K562 (cell line): ENCODE measurements around the gene CCK. TPM values are rescaled to one million over a fixed set of nuclear protein-coding genes. Genes with fewer than 3 reads are reported as not detected.

ENCODE experiments used
- ATAC-seq: fragments of 200-7000 bp; cut with Tn5 transposase; 3 replicates; pipeline ENCODE4 v1.9.1; 2020; ENCODE audit warnings: moderate library complexity
- BruUV-seq: library from RNA; stranded (reverse); fragments of 400-500 nt; replicated peaks from 2 replicates; lab custom pipeline; 2021; lab: Mats Ljungman, UMichigan
- CTCF ChIA-PET: fragments of 300-600 bp; formaldehyde crosslinking; extraction: SDS; loops from one replicate; lab custom pipeline; 2021; ENCODE audit warnings: low intra/inter-chr PET ratio; lab: Yijun Ruan, JAX
- POLR2A ChIA-PET: fragments of 300-600, 350-650 bp; sonication (Branson Sonifier 250); formaldehyde crosslinking; extraction: SDS; loops from one replicate; lab custom pipeline; 2021; ENCODE audit warnings: antibody characterized with exemption, inconsistent platforms; lab: Yijun Ruan, JAX
- DNase-seq, 4 experiments: peaks; one replicate each; pipeline versions ENCODE4 v3.0.0 to v3.0.0-alpha.2; 2011 to 2018; ENCODE audit warnings: low spot score in 3 of 4, mixed read lengths in 3 of 4; ENCODE audit errors: extremely low read depth in 1 of 4
- FAIRE-seq: peaks from 2 replicates; lab custom pipeline; 2011; peaks lifted over from hg19 to GRCh38; lab: Jason Lieb, UNC
- H2AFZ ChIP-seq: 2 replicates; pipeline ENCODE4 v1.6.0; 2011; ENCODE audit warnings: low read depth, low read length, control low read depth, inconsistent platforms
- H3K27ac ChIP-seq: fragments of 200-600 bp; 3 replicates; pipeline ENCODE4 v1.8.0; 2011; ENCODE audit warnings: low read depth, mild to moderate bottlenecking, control low read depth, inconsistent platforms, low read length, moderate library complexity, mixed read lengths; ENCODE audit errors: extremely low read depth
- H3K27me3 ChIP-seq, 2 experiments: fragments of 300-600 bp in 1 of 2; 2 replicates in 1 of 2; 3 replicates in 1 of 2; pipeline versions ENCODE4 v1.6.0 to v1.8.0; 2011; ENCODE audit warnings: inconsistent platforms in 2 of 2, low read length in 2 of 2, mild to moderate bottlenecking in 1 of 2, mixed read lengths in 1 of 2, moderate library complexity in 1 of 2; ENCODE audit not compliant: control insufficient read depth in 2 of 2, insufficient read depth in 2 of 2
- H3K36me3 ChIP-seq: fragments of 300-600 bp; 3 replicates; pipeline ENCODE4 v1.8.0; 2011; ENCODE audit warnings: mild to moderate bottlenecking, low read length, inconsistent platforms; ENCODE audit not compliant: control insufficient read depth, insufficient read depth
- H3K4me1 ChIP-seq, 2 experiments: fragments of 200-600 bp in 1 of 2; replicated peaks in 1 of 2; 2 replicates in 1 of 2; 3 replicates in 1 of 2; pipeline versions ENCODE4 v1.5.1 to v1.8.0; 2011; ENCODE audit warnings: inconsistent platforms in 2 of 2, low read length in 2 of 2, mild to moderate bottlenecking in 1 of 2, mixed read lengths in 1 of 2, moderate library complexity in 1 of 2; ENCODE audit not compliant: control insufficient read depth in 2 of 2, insufficient read depth in 2 of 2
- H3K4me2 ChIP-seq: 2 replicates; pipeline ENCODE4 v1.6.1; 2011; ENCODE audit warnings: low read length, control low read depth, inconsistent platforms, mixed read lengths; ENCODE audit not compliant: insufficient read depth
- H3K4me3 ChIP-seq: fragments of 200-600 bp; sonication (generic), shearing (Covaris generic); 2 replicates; pipeline ENCODE4 v1.5.1; 2016; ENCODE audit warnings: control low read depth, inconsistent platforms
- H3K79me2 ChIP-seq: fragments of 200-600 bp; 3 replicates; pipeline ENCODE4 v1.8.0; 2011; ENCODE audit warnings: low read length, inconsistent platforms; ENCODE audit not compliant: control insufficient read depth, insufficient read depth
- H3K9ac ChIP-seq, 2 experiments: 2 replicates each; pipeline versions ENCODE4 v1.6.0 to v1.6.1; 2011; ENCODE audit warnings: low read depth in 2 of 2, low read length in 2 of 2, control low read depth in 1 of 2, inconsistent platforms in 1 of 2, mild to moderate bottlenecking in 1 of 2, mixed read lengths in 1 of 2; ENCODE audit not compliant: insufficient read depth in 1 of 2
- H3K9me1 ChIP-seq: one replicate; pipeline ENCODE4 v1.6.0; 2011; ENCODE audit warnings: inconsistent platforms, mild to moderate bottlenecking, low read length, moderate library complexity; ENCODE audit not compliant: control insufficient read depth, insufficient read depth
- H3K9me3 ChIP-seq: replicated peaks from 2 replicates; pipeline ENCODE4 v1.5.1; 2011; ENCODE audit warnings: low read depth, low read length, inconsistent platforms; ENCODE audit not compliant: control insufficient read depth, insufficient read depth
- H4K20me1 ChIP-seq: replicated peaks from 2 replicates; pipeline ENCODE4 v1.6.1; 2011; ENCODE audit warnings: low read length, inconsistent platforms, mixed read lengths; ENCODE audit not compliant: control insufficient read depth, insufficient read depth
- DEAF1 ChIP-seq: fragments of 450-650 bp; formaldehyde crosslinking; IDR thresholded peaks from 2 replicates; pipeline ENCODE4 v1.4.0; 2020; ENCODE audit warnings: mild to moderate bottlenecking, moderate library complexity
- PHTF2 ChIP-seq: fragments of 250-450 bp; sonication (Bioruptor Pico); IDR thresholded peaks from 2 replicates; pipeline ENCODE4 v1.5.0; 2021; ENCODE audit warnings: mild to moderate bottlenecking
- PYGO2 ChIP-seq: fragments of 450-650 bp; IDR thresholded peaks from 2 replicates; pipeline ENCODE4 v1.6.1; 2016; ENCODE audit warnings: mild to moderate bottlenecking, missing genetic modification characterization, moderate library complexity, missing compliant biosample characterization
- STAG1 ChIP-seq: sonication (generic); formaldehyde crosslinking; IDR thresholded peaks from 2 replicates; pipeline ENCODE4 v1.5.0; 2020; ENCODE audit warnings: missing genetic modification reagents, borderline replicate concordance
- ZNF431 ChIP-seq: sonication (generic); formaldehyde crosslinking; IDR thresholded peaks from 2 replicates; pipeline ENCODE4 v1.8.0; 2022; ENCODE audit warnings: mild to moderate bottlenecking, missing genetic modification reagents
- WGBS: fragments of 100-300 bp; shearing (Covaris generic); methylation state at CpG from one replicate; pipeline ENCODE4 v1.1.6; 2016; ENCODE audit warnings: low coverage, mixed read lengths; ENCODE audit not compliant: insufficient coverage; ENCODE audit errors: missing lambda C conversion rate; 5-methylcytosine and 5-hydroxymethylcytosine counted together
- in situ Hi-C: fragments of 300-500 bp; cut with MboI; formaldehyde crosslinking; loops from 4 replicates; pipeline ENCODE4 v1.15.0; 2018; ENCODE audit warnings: inconsistent platforms, mixed read lengths
- intact Hi-C: fragments of 100-400 bp; cut with micrococcal nuclease; formaldehyde crosslinking; loops from 2 replicates; pipeline ENCODE4 v1.14.2; 2022
- polyA plus RNA-seq, 8 experiments: library from polyadenylated mRNA; depleted of rRNA in 4 of 8; stranded (reverse) in 5 of 8; unstranded in 3 of 8; fragments of >200 nt; fragmentation: Nextera tagmentation in 2 of 8; fragmentation: Illumina TruSeq in 1 of 8; extraction: Ambion mirVana in 2 of 8; extraction: Trizol in 1 of 8; gene quantifications; 2 replicates each; pipeline versions ENCODE4 v1.2.1 to v1.2.3, GENCODE V29; 2011 to 2014; ENCODE audit warnings: inconsistent platforms in 1 of 8, missing spikeins in 1 of 8
- total RNA-seq, 7 experiments: library from RNA; depleted of rRNA in 6 of 7; stranded (reverse); fragments of >200 nt in 6 of 7; fragmentation: Illumina TruSeq in 2 of 7; extraction: Trizol in 2 of 7; gene quantifications; 2 replicates each; pipeline versions ENCODE4 v1.2.1 to v1.2.3, GENCODE V29; 2011 to 2021; ENCODE audit warnings: low replicate concordance in 1 of 7

CCK gene
- total and polyA plus RNA-seq, 9 of the 15 experiments (the other 6 are each of a cell fraction or from before 2014, with no cell fraction given), result not detected

- no TSS peak for BruUV-seq
- Histone ChIP-seq H3K9me1 (no peaks in the 10 kb centered on the region), H3K4me3 (no peak overlapping the region), H4K20me1 (0 out of 2 replicates have a peak, but pooled peaks cover 6% of the 10 kb centered on the region), H3K9ac (no peak overlapping the region), H2AFZ (no peak overlapping the region), H3K9me3 (no peaks in the 10 kb centered on the region), H3K27me3 (peaks cover 26 to 31% of the 10 kb centered on the region in 2 experiments), H3K36me3 (no peaks in the 10 kb centered on the region), H3K79me2 (no peaks in the 10 kb centered on the region), H3K27ac (no peak overlapping the region), H3K4me2 (no peak overlapping the region), H3K4me1 (peaks cover 0 to 3% of the 10 kb centered on the region in 2 experiments; a peak in 1 of 5 replicates)
- CTCF ChIA-PET, result no interaction called here
- in situ Hi-C loops (no loop called here), intact Hi-C loops (no loop called here)
- no peak for TF ChIP-seq PHTF2 (CRISPR knock-in tag)
- TF ChIP-seq ZNF431 (CRISPR knock-in tag), result no peak
- TF ChIP-seq PYGO2 (tag), result no peak
- TF ChIP-seq STAG1 (CRISPR knock-in tag), result no peak
- no peak for TF ChIP-seq DEAF1
- 0% methylated on average over 1 of the region's 1 CpG for WGBS
- DNase-seq, result no peak
- ATAC-seq, result no peak
- POLR2A ChIA-PET, result no interaction called here
- FAIRE-seq, result no peak
These were observed 4.6 kb upstream of the CCK start for GRCh38 chr3:42270561-42270960.
